ENCODE measurements around the gene SH2D5.
"Not testable (repeated sequence)": the region's sequence is repeated elsewhere in the genome, so short reads cannot be mapped to it uniquely, and the experiment has no call there.

SH2D5 gene

DNA sequence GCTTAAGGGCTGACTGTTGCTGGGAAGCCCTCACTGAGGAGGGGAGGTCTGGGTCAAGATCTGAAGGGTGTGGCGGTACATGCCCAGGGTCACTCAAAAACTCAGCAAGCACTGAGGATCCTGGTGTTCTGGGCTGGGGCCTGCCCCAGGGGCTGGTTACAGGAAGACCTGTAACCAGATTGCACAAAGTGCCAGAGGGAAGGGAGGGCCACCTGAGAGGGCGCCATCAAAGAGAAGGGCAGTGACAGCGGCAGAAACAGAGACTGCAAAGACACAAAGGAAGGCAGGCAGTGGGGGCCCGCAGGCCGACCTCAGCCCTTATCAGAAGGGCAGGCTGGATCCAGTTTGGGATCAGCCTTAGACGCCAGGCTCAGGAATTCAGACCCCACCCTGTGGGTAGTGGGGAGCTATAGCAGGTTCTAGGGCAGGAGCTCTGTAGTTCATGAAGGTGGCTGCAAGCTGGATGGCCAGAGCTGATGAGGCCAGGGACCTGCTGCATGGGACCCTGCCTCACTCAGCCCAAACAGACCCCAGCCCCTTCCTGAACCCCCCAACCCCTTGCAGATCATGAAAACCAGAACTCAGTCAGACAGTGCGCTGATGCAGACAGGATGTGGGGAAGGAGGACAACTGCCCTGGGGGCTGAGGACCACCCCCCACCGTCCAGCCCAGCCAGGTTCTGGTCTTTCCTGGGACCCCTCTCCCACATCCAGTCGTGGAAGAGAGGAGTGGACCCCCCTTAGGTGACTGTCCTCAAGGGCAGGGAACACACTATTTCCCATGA lies 3.9 kb downstream of the SH2D5 start:
- DNase-seq (ENCODE audit: low read depth in 1 of 2, low spot score in 1 of 2): no peak

DNA sequence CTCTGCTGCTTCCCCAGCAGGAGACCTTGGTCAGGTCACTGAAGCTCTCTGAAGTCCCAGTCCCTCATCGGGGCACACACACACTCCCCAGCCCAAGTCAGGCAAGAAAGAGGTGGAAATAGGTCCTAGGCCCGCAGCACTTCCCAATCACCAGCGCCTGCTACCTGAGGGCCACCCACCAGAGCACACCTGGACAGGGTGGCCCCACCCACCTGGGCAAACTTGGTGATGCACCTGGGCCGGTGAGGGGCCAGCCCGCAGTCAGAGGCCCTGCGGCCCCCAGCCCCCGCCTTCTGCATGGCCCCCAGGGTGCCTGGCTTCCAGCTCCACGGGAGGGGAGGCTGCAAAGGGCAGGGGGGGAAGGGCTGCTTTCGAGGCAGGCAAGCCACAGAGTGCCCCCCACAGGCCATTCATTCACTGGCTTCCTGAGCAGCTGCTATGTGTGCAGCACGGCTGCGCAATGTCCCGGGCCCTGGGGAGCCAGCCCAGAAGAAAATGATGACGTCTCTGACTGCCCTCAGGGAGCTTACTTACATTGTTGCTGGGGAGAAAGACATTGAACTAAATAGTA lies 4.7 kb downstream of the SH2D5 start:
- DNase-seq (ENCODE audit: low read depth in 1 of 2, low spot score in 1 of 2): no peak

DNA sequence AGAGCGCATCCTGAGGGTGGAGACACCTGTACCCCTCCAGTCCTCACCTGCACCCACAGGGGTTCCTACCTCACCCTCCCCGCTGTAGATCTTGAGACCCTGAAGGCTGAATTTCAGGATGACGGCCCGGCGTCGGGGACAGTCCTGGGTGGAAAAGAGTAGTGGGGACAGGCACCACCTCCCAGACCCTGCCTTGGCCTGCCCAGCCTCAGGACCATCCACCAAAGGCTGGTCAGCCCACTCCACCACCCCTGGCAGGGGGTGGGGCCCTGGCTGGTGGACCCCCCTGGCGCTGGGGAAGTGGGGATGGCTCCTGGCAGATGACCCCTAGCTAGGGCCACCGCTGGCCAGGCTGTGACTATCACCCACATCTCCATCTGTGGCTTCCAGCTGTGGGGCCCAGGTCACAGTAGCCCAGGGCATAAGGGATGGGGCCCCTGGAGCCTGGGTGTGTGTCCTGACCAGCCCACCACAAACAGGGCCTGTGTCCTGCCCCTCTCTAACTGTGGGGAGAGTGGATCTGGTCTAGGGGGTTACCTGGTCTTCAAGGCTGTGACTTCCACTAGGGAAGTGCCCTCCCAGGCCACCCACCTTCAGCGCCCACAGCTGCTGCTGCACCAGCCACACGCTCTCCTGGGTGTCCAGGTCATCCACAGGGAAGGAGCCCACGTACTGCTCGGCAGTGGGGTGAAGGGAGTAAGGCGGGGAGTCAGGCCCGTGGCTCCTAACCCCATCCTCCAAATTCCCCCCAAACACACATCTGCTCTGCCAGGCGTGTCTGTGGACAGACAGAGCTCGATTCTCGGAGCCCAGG lies 5.4 kb downstream of the SH2D5 start:
- no peak for DNase-seq (ENCODE audit: low read depth in 1 of 2, low spot score in 1 of 2)

DNA sequence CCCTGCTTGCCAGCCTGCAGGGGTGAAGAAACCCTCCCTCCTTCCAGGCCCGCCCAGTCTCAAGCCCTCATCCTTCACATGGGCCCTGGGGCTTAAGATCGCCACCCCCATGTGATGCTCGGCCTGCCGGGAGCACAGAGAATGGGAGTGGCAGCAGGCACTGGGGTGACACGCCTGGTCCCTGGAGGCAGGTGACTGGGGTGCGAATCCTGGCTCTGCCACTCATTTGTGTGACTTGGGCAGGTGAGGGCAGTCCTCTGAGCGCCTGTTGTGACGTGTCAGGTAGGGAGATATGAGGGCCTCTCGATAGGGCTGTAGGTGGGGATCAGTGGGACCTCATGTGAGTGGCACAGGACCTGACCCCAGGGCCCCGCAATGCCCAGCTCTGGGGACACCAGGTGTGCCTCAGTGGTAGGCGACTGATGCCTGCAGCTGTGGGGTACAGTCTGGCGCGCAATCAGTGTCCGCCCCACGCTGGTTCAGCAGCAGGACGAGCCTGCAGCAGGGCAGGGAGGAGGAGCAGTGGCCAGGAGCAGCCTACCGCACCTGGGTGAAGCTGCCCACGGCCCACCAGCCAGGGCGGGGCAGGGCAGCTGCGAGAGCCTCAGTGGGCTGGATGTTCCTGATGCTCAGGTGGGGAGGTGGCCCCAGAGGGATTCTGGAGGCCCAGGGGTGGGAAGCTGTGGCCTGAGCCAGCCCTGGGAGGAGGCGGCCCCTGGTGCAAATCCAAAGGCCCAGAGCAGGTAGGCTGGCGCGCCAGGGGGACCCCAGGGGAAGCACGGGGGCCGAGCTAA lies 6.2 kb downstream of the SH2D5 start:
- no peak for DNase-seq (ENCODE audit: low read depth in 1 of 2, low spot score in 1 of 2)

DNA sequence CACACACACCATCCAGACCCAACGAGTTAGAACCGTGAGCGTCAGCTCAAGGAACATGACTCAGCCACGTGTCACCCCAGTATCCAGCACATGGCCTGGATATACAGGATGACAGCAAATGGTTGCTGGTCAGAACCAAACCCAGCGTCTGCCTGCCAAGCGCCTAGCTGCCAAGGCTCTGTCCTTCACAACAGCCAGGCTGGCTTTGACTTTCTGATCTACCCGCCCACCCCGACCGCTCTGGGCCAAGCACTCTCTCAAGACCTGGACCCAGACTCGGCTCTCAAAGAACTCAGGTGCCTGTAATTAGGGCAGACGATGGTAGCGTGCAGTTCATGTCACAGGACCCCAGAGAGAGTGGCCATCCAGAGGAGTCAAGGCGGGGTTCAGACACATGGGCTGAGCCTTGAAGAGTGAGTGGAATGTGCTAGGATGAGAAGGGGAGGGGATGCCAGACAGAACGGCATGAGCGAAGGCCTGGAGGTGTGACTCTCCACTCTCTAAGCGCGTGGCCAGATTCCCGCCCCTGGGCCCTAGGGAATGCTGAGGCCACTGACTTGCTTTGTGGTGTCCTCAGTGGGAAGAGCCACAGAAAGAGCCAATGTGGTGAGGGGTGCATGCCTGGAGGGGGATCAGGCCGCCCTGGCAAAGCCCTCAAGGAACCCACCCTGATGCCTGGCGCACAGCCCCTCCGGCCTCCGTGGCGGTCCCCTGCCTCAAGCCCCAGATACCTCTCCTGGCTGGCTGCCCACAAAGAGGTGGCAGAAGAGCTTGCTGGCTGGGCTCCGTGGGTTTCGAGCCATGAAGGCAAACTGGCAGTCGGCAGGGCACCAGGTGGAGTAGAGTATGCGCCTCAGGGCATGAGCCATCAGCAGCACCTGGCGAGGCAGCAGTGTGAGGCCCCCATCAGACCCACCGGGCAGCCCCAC lies 7.0 kb downstream of the SH2D5 start:
- DNase-seq (ENCODE audit: low read depth in 1 of 2, low spot score in 1 of 2): no peak

DNA sequence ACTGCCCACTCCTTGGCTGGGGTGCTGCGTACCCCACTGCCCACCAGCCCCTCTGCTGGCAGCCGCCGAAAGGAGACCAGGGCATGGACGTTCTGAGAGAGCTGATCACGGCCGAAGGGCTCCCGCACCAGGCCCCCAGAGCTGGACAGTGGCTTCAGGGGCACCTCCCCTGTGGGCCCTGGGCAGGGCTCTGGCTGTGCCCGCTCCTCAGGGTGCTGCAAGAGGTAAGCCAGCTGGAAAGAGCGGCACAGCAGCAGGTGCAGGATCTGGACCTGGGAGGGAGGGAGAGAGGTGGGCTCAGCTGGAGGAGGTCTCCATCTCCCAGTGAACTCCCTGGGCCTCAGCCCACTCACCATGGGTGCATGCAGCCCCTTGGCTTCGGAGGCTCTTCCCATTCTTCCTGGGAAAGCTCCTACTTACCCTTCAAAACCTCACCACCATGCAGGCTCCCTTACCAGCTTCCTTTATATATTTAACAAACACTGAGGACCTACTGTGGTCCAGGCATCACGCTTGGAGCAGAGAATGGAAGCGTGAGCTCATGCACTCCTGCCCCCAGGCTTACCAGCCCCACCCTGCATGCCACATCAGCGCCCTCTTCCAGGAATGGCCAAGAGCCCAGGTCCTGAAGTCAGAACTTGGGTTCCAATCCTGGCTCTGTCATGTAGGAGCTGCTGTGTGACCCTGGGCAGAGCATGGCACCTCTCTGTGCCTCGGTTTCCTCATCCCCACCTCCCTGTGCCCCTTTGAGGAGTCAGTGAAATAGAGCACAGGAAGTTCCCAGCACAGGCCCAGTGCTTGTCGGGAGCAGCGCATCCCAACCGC lies 7.9 kb downstream of the SH2D5 start:
- DNase-seq (ENCODE audit: low read depth in 1 of 2, low spot score in 1 of 2): no peak

DNA sequence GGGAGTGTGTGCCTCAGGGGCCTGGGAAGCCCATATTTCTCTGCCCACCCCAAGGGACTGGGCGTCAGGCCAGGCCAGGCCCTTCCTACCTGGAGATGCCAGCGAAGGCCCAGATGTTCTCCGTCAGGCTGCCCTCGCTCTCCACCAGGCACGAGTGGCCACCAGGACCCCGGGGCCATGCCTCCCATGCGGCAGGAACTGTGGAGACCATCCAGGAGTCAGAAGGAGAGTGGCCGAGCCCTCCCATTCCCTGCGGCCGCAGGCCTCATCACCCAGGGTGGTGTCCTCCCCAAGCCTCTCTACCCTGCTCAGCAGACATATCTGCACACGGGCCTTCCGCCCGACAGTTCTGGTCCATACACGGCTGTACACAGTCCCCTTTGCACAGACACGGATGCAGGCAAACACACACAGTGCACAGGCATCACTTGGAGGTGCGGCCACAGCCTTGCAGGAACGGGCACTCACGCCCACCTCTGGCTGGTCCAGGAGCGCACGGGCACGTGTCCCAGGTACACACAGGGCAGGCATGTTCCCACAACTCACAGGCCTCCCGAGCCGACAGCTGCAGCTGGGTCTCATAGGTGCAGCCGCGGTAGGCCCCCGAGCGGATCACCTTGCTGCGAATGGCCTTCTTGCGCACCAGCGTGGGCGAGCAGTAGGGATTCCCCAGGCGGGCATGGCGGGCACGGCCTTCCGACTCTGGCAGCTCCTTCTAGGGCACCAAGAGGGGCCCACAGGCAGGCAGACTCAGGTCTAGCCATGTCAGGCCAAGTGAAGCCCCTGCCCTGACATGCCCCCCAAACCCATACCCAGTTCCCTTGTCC lies 8.8 kb downstream of the SH2D5 start:
- DNase-seq (ENCODE audit: low read depth in 1 of 2, low spot score in 1 of 2): no peak

DNA sequence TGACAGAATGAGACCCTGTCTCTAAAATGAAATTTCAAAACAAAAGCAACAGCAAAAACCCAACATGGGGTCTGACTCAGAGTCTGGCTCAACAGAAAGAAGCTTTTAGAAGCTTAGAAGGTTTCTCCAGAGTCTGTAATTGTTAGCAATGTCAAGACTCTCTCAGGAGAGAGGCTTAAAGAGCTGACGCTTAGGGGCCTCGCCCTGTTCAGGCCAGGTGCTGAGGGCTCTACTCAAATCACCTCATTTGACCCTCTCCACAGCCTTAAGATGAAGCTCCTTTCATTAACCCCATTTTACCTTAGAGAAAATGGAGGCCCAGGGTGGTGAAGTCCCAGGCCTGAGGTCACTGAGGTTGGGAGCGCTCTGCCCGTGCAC lies 9.4 kb downstream of the SH2D5 start:
- DNase-seq (ENCODE audit: low read depth in 1 of 2, low spot score in 1 of 2): no peak

DNA sequence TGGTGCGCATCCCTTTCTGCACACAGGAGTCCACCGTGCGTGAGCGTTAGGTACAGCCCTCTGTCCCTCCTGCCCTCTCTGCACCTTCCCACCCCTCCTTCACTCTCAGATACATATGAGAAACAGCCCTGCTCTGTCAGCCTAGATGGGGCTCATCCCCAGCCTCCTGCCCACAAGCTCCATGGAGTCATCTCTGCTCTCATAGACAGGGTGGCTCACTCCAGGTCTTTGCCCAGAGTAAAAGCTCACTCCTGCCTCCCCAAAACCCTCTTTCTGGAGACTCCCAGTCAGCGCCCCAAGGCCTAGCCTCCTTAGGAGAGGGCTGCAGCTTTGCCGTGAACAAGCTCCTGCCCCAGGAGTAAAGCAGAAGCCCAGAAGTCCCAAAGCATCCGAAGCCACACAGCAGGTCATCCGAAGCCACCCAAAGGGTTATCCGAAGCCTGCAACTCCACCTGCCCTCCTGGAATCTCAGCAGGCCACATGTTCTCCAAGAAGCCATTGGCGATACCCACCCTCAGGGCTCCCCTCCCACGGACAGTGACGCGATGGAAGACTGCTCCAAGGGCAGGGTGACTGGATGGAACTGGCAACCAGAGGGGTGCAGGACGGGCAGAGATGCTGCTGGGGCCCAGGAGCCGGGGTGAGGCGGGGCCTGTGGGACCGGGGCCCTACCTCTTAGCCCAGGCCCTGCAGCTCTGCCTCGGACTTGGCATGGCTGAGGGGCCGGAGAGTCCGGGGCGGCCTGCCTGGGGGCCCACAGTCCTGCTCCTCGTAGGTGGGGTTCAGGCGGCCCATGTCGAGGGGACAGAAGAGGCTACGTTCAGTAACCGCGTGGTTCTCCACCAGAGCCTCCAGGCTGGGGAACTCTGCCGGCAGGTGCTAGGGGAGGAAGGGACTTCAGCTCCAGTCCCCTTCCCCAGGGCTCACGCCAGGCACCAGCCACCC lies 11.1 kb downstream of the SH2D5 start:
- no peak for DNase-seq (ENCODE audit: low read depth in 1 of 2, low spot score in 1 of 2)

DNA sequence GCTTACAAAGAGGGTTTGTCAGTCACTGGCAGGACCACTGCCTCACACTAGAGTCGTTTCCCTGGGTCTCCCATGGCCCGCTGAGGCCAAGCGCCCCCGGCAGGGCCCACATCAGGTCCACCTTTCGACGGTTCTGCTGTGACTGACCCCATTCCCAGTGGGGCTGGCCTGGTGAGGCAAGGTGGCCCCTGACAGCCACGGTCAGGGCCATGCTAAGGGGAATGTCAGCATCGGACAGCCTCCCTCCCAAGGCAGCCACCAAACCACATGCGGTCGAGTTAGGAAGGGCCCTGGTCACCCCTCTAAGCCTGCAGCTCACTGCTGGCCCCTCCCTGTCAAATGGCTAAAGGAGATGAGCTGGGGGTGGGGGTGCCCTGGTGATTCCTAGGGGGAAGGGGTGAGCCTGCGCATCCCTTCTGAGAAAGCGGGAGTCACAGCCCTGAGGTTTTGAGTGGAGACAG lies 11.8 kb downstream of the SH2D5 start:
- no peak for DNase-seq (ENCODE audit: low read depth in 1 of 2, low spot score in 1 of 2)

DNA sequence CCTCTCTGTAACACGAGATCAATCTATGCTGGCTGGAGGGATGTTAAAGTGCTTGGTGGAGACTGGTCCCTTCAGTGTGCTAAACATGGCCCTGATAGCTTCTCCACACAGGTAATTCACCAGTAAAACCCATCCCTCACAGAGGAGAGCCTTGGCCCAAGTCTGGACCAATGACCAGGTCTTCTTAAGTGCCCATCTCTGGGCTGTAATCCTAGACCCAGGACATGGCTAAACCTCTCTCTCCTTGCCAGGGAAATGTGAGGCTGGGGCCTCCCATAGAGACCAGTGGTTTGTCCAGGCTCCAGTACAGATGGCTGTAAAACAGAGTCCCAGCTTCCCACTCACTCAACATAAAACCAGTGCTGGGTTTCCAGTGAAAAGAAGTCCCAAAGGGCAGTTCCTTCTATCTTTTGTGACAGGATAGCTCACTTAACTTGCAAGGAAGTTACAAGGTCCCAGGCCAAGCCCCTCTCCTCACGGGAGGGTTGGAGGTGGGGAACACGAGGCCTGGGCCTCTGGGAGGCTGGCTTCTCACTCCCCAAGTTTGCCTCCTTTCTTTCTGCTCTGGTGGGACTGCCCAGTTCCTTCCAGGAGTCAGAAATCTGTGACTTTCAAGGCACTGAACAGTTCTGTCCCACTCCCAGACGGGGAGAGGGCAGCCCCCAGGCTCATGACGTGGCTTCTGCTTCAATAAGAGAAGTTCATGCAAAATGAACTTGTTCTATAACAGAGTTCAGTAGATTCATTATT lies 12.5 kb downstream of the SH2D5 start:
- DNase-seq (ENCODE audit: low read depth in 1 of 2, low spot score in 1 of 2): no peak

DNA sequence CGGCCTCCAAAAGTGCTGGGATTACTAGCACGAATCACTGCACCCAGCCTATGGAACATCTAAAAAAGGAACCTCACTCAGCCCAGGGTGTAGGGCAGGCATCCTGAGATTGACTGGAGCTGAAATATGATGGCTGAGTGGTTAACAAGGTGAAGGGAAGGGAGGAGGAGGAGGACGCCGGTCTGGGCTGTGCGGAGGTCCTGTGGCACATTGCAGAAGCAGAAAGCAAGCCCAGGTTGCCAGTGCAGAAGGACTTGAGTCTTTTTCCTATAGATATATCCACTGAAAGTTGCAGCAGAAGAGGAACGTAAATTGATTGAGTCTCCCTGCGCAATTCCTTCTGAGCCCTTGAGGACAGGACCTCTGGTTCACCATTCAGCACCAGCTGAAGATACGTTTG lies 13.2 kb downstream of the SH2D5 start:
- no peak for DNase-seq (ENCODE audit: low read depth in 1 of 2, low spot score in 1 of 2)

DNA sequence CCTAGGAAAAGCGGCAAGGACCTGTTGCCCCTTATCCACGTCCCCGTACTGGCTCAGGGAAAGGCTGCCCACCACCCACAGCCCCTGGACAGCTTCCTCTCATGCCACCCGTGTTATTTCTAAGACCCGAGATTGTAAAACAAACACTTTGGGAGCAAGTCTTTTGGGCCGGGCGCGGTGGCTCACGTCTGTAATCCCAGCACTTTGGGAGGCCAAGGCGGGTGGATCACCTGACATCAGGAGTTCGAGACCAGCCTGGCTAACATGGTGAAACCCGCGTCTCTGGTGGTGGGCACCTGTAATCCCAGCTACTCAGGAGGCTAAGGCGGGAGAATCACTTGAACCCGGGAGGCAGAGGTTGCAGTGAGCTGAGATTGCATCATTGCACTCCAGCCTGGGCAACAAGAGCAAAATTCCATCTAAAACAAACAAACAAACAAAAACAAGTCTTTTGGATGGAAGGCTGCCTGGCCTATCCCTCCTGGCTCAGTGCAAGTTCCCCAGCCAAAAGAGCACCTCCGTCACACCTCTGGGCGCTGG lies 14.1 kb downstream of the SH2D5 start:
- DNase-seq (ENCODE audit: low read depth in 1 of 2, low spot score in 1 of 2): not testable (repeated sequence)

DNA sequence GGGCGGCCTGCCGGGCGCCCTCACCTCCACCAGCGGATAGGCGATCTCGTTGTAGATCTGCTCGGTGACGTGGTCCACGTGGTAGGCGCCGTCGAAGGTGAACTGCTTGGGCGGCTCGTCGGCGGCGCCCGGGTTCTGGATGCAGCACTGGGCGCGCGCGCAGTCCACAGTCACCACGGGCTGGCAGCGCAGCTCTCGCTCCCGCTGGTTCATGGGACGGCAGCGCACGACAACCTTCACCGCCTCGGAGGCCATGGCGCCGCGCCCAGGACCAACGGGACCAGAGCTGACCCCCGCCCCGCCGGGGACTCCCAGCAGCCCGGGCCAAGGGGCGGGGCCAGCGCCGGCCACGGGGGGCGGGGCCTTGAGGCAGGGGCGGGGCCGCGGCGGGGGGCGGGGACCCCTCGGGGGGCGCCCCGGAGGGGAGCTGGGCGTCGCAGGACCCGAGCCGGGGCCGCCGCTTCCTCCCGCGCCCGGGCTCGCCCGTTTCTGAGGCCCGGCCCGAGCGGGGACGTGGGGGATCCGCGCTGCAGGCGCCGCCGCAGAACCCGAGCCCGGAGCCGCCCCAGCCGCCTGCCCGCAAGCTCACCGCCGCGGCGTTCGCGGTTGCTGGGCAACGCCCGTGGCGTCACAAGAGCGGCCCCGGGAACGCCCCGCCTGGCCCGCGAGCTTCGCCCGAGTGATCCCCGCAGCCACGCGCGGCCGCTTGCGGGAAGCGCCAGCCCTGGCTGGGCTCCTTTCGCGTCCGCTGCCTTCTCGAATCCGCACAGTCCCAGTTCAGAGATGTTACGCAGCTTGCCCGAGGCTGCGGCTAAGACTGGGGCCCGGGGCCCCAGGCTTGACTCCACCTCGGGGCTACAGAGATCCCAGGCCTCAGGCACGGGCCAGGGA lies 14.8 kb downstream of the SH2D5 start, which contains the start of gene KIF17:
Gene KIF17, minus strand, starts transcription at position 556 of the 891 bp plus-strand sequence. Its CDS starts 301 bp downstream, at position 255.
- DNase-seq (ENCODE audit: low read depth in 1 of 2, low spot score in 1 of 2): peak; percentile 31 to 51

DNA sequence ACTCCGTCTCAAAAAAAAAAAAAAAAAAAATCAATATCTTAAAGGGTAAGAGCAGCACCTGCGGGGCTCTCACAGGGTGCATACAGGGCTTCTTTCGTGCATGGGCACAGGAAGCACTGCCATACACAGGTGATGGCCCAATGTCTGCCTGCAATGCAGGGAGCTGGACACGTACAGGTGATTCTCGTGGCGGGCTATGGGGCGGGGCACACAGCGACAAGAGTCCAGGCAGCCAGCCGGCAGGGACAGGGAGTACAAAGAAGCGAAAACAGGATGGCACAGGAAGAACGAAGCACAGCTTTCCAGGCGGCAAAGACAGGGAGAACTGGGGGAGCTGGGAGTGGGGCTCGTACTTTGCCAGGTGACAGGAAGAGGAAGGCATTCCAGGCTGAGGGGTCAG lies 16.3 kb downstream of the SH2D5 start:
- DNase-seq (ENCODE audit: low read depth in 1 of 2, low spot score in 1 of 2): no peak

Data from activated CD4-positive, alpha-beta T cell treated with anti-CD3 and anti-CD28 coated beads, Interleukin-2, amount 50 U/mL, for 24 hours (primary cell).